ENCODE results near the gene BAK1. TPM values are rescaled to one million over a fixed set of nuclear protein-coding genes. Genes with fewer than 3 reads are reported as not detected.

Gene BAK1
- total RNA-seq, 1 experiment from 2014 or later: 31.5 TPM

GRCh38 chr6:33610779-33611732, 31.0 kb upstream of the BAK1 start:
- H3K4me1 ChIP-seq (ENCODE audit: control insufficient read depth, insufficient read depth, low read length): peaks cover 35% of the 10 kb centered on the region
- H3K27me3 ChIP-seq (ENCODE audit: control insufficient read depth, insufficient read depth, low read length): no peaks in the 10 kb centered on the region
- no peak for TF ChIP-seq POLR2AphosphoS5 (IDR thresholded peaks at IDR 0.05; ENCODE audit: low read depth, low read length)
- TF ChIP-seq SIN3A (IDR thresholded peaks at IDR 0.05; ENCODE audit: borderline replicate concordance, insufficient read depth, low read depth, low read length): no peak
- TF ChIP-seq CTCF (IDR thresholded peaks at IDR 0.05): no peak
- no peak for TF ChIP-seq TCF7L2 (IDR thresholded peaks at IDR 0.05; ENCODE audit: low read depth, low read length)
- TF ChIP-seq, protein P1, sequence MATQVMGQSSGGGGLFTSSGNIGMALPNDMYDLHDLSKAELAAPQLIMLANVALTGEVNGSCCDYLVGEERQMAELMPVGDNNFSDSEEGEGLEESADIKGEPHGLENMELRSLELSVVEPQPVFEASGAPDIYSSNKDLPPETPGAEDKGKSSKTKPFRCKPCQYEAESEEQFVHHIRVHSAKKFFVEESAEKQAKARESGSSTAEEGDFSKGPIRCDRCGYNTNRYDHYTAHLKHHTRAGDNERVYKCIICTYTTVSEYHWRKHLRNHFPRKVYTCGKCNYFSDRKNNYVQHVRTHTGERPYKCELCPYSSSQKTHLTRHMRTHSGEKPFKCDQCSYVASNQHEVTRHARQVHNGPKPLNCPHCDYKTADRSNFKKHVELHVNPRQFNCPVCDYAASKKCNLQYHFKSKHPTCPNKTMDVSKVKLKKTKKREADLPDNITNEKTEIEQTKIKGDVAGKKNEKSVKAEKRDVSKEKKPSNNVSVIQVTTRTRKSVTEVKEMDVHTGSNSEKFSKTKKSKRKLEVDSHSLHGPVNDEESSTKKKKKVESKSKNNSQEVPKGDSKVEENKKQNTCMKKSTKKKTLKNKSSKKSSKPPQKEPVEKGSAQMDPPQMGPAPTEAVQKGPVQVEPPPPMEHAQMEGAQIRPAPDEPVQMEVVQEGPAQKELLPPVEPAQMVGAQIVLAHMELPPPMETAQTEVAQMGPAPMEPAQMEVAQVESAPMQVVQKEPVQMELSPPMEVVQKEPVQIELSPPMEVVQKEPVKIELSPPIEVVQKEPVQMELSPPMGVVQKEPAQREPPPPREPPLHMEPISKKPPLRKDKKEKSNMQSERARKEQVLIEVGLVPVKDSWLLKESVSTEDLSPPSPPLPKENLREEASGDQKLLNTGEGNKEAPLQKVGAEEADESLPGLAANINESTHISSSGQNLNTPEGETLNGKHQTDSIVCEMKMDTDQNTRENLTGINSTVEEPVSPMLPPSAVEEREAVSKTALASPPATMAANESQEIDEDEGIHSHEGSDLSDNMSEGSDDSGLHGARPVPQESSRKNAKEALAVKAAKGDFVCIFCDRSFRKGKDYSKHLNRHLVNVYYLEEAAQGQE (IDR thresholded peaks at IDR 0.05; ENCODE audit: insufficient read depth in 1 of 2, low read depth in 2 of 2, low read length in 1 of 2): no peak
- H3K4me3 ChIP-seq (ENCODE audit: low read depth in 2 of 2, low read length in 2 of 2): no peak overlapping the region
- no peak for DNase-seq (ENCODE audit: low read depth, low spot score)
- H3K27ac ChIP-seq (ENCODE audit: low read length): 0 out of 2 replicates have a peak overlapping the region, but pooled peaks have one; percentile 7
- no TSS peak for BruUV-seq (replicated peaks)
- CTCF ChIA-PET: no interaction called here
- 0 out of 2 replicates have a peak, but pooled peaks have one; percentile 11 for ATAC-seq
- no peaks in the 10 kb centered on the region for H3K36me3 ChIP-seq (ENCODE audit: control insufficient read depth, insufficient read depth, low read length)
- POLR2A ChIA-PET: no interaction called here
- H3K9me3 ChIP-seq (ENCODE audit: control insufficient read depth, insufficient read depth, low read depth, low read length): no peaks in the 10 kb centered on the region
- intact Hi-C loops (cut with micrococcal nuclease; ENCODE audit: unreplicated experiment): no loop called here
- in situ Hi-C loops (cut with HindIII; ENCODE audit: low pct_unique_long_range_greater_than_20kb, low sequenced_read_pairs): no loop called here

DNA sequence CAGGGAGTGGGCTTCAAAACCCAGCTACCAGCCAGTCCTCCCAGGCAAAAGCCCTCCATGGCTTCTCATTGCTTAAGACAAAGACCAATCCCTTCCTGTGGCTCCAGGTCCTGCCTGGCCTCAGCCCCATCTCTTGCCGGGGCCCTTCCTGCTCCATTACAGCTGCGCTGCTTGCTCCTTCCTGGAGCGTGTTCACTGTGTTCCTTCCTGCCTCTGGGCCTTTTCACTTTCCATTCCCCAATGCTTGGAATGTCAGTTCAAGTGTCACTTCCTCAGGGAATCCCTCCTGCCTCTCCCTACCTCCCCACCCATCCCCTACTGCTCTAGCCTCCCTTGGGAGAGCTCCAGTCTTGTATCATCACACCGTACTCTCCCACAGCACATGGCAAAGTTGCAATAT, 30.0 kb upstream of the BAK1 start:
- ChIA-PET CTCF (no interaction called here), POLR2A (no interaction called here)
- in situ Hi-C loops (cut with HindIII; ENCODE audit: low pct_unique_long_range_greater_than_20kb, low sequenced_read_pairs) (no loop called here), intact Hi-C loops (cut with micrococcal nuclease; ENCODE audit: unreplicated experiment) (no loop called here)
- Histone ChIP-seq H3K36me3 (ENCODE audit: control insufficient read depth, insufficient read depth, low read length) (no peaks in the 10 kb centered on the region), H3K4me1 (ENCODE audit: control insufficient read depth, insufficient read depth, low read length) (peaks cover 35% of the 10 kb centered on the region), H3K27me3 (ENCODE audit: control insufficient read depth, insufficient read depth, low read length) (no peaks in the 10 kb centered on the region), H3K4me3 (ENCODE audit: low read depth in 2 of 2, low read length in 2 of 2) (no peak overlapping the region), H3K9me3 (ENCODE audit: control insufficient read depth, insufficient read depth, low read depth, low read length) (no peaks in the 10 kb centered on the region), H3K27ac (ENCODE audit: low read length) (peak overlapping the region; percentile 2; the same call in 1 of the 2 replicates)
- BruUV-seq (replicated peaks): no TSS peak
- no peak for TF ChIP-seq TCF7L2 (IDR thresholded peaks at IDR 0.05; ENCODE audit: low read depth, low read length)
- TF ChIP-seq, protein P1 (IDR thresholded peaks at IDR 0.05; ENCODE audit: insufficient read depth in 1 of 2, low read depth in 2 of 2, low read length in 1 of 2): no peak
- no peak for TF ChIP-seq CTCF (IDR thresholded peaks at IDR 0.05)
- no peak for TF ChIP-seq SIN3A (IDR thresholded peaks at IDR 0.05; ENCODE audit: borderline replicate concordance, insufficient read depth, low read depth, low read length)
- ATAC-seq: peak; percentile 46; the same call in 1 of the 2 replicates
- DNase-seq (ENCODE audit: low read depth, low spot score): no peak
